ENCODE measurements around the gene CEL.
"Not testable (repeated sequence)": the region's sequence is repeated elsewhere in the genome, so short reads cannot be mapped to it uniquely, and the experiment has no call there.

The CEL gene

DNA sequence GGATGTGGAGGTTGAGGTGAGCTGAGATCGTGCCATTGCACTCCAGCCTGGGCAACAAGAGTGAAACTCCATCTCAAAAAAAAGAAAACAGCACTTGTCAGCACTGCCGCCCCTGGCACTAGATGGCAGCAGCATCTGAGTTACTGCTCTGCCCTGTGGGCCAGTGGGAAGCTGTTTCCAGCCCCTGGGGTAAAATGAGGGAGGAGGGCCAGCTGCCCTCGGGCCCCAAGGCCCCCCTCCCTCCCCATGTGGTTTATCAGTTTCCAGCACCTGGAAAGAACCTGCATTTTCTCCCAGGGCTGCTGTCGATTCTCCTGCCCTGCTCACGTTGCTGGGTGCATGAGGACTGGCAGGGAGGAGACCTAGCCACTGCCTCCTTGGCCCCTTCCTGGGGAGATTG, 13.2 kb upstream of the CEL start:
- no peak for DNase-seq

DNA sequence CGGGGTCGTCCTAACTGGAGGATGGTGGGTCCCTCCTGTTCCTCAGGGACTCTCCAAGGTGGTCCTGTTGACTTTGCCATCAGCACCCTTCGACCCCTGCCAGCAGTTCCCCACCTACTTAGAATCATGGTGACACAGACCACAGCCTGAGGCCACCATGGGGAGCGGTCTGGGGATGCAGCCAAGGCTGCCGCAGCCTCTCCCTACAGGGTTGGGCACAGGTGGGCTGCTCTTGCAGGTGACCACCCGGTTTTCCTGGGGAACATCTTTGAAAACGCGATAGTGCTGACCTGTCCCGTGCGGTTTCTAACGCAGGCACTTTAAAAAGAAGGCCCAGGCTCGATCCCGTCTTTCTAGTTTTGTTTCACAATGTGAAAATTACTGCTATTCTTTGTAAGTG, 12.7 kb upstream of the CEL start:
- DNase-seq = no peak

DNA sequence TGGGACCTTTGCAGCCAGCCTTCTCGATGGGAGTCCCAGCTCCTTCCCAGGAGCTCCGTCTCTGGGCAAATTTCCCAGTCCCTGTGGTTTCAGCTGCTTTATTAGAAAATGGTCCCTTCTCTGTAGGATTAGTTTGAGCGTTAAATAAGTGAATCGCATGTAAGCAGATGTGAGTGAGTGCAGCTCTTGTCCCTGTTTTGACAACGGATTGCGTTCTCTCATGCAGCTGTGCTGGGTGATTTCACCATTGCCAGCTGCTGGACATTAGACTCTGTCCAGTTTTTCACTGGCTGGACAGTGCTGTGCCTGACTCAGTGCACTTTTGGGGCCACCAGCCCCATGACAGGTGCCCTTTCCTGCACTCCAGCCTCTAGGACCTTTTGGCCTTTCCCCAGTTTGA, 11.6 kb upstream of the CEL start:
- DNase-seq = no peak

DNA sequence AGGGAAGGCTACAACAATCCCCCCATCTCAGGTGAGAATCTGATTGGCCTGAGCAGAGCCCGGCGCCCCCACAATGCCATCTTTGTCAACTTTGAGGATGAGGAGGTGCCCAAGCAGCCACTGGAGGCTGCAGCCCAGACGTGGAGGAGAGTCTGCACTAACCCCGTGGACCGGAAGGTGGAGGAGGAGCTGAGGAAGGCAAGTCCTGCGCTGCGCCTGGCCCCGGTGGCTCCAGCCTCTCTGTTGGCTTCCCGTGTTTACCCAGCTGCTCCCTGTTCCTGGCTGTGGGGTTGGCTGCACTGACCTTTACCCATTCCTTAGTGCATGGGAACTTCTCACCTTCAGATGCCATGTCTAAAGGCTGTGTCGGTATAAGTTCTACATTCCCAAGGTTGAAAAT, 11.0 kb upstream of the CEL start:
- DNase-seq = no peak

DNA sequence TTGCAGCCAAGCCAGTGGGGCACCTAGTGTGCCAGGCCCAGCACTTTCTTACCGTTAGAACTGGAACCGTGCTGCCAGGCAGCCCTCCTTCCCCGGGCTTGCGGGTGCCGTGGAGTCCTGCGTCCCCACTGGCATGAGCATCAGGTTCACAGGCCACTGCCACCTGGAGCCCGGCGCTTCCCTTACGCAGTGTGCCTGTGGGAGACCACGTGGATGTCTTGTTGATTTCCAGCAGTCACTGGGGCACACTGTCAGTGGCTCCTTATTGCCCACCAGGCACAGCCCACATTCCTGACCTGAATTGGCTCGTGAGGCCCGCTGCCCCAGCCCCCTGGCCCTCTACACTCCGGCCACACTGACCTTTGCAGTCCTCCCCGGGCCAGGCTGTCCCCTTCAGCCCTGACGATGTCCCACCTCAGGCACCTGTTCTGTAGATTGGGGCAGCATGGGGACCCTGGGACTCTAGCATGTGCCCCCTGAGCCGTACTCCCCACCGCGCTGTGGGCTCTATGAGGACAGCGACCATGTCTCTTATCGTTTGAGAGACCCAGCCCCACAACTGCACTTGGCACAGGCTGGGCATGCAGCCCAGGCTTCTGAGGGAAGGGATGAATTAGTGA, 10.4 kb upstream of the CEL start:
- DNase-seq = no peak

DNA sequence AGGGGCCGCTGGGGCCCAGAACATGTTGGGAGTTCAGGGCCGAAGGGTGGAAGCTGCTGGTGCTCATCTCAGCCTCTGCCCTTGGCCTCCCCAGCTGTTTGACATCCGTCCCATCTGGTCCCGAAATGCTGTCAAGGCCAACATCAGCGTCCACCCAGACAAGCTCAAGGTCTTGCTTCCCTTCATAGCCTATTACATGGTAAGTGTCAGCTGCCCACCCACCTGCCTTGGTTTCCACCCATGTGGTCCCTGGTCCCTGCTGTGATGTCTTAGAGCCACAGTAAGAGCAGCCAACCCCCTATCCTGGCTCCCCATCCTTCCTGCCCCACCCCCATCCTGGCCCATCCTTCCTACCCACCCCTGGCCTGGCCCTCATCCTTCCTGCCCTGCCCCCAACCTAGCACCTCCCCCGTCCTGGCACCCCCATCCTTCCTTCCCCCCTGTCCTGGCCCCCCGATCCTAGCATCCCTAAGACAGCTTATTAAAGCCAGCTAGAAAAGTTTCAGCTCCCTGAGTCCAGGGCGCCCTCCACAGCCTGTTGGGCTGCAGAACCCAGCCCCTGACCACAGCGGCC, 9.7 kb upstream of the CEL start:
- no peak for DNase-seq

DNA sequence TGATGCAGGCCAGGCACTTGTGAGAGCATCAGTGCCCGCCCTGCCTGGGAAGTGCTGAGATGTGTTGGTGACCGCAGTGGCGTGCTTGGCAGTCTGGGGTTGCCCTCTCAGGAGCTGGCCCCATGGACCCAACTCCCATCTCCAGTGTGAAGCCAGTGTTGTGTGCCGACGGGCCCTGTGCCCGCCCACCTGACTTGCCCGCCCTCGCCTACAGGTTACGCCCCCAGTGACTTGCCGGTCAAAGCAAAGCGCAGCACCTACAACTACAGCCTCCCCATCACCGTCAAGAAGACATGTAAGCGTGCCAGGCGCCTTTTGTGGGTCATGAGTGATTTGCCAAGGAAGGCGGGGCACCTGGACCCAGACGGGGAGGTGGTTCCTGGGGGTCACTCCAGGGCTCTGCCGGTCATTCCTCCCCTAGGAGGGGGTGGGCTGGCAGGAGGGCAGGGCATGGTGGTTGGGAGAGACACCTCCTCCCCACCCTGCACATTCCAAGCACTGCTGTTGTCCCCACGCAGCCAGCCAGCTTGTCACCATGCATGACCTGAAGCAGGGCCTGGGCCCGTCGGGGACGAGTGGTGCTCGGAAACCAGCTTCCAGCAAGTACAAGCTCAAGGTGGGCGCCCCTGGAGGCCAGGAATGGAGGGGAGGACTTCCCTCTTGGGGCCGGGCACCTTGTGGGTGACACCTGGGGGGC, 7.4 kb upstream of the CEL start:
- no peak for DNase-seq

DNA sequence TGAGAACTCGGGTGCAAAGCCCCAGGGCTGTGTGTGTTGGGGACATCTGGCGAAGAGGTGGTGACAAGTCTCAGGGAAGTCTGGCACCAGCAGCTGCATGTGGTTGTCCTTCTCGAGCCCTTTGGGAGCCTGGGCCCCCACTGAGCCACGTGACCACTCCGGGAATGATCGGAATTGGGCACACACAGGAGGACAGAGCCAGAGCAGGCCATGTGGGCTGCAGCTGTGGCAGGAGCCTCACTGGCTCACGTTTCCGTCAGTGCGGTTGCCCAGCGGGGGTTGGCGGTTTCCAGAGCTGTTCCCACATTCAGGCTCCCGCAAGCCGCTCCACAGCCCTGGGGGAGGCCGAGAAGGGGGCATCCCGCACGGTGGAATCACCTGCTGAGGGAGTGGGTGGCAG, 6.8 kb upstream of the CEL start:
- peak; percentile 65 for DNase-seq

DNA sequence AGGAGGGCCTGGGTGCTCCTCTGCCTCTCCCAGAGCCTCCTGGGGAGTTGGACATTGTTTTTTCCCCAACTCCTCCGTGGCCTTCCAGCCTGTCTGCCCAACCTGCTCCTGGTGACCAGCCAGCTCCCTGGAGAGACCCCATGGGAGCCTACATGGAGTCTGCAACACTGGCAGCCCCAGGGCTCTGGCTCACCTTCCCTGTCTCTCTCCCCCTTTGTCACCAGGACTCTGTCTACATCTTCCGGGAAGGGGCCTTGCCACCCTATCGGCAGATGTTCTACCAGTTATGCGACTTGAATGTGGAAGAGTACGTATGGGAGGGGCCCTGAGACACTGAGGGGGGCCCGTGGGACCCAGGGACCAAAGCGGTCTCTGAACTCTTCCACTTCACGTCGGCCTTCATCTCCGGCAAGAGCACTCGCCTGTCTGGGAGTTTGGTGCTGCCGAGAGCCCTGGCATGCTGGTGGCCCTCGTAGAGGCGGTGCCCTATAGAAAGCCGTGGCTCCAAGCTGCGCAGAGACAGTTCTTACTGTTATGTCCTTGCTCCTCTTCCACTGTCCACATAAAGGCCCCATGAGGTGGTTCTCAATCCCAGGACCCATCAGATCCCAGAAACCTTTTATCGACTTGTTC, 5.9 kb upstream of the CEL start:
- DNase-seq = no peak

DNA sequence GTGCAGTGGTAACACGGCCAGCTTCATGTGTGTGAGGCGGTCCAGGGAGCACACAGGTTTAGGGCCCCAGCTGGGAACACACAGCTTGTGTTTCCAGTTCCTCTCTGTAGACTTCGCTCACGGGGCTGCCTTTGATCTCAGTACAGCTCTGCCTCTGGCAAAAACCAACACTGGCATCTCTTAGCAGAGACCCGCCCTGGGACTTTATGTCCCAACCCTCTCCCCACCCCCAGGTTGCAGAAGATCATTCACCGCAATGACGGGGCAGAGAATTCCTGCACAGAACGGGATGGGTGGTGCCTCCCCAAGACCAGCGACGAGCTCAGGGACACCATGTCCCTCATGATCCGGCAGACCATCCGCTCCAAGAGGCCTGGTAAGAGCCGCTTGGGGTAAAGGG, 5.2 kb upstream of the CEL start:
- no peak for DNase-seq

DNA sequence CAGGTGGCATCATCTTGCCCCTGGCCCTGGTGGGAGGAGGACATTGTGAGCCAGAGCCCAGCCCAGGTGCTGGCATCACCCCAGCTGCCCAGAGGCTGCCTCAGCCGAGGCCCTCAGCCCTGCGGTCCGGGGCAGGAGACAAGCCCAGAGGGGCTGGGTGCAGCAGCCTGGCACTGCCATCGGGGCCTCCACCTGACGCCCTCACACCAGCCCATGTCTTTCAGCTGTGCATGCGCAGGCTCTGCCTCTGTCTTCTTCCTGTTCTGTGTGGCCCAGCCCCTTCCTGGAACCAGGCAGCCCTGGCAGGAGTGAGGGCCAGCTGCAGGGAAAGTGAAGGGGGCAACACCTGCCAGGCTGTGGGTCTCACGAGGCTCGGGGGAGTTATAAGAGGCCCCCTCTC, 4.8 kb upstream of the CEL start:
- no peak for DNase-seq

DNA sequence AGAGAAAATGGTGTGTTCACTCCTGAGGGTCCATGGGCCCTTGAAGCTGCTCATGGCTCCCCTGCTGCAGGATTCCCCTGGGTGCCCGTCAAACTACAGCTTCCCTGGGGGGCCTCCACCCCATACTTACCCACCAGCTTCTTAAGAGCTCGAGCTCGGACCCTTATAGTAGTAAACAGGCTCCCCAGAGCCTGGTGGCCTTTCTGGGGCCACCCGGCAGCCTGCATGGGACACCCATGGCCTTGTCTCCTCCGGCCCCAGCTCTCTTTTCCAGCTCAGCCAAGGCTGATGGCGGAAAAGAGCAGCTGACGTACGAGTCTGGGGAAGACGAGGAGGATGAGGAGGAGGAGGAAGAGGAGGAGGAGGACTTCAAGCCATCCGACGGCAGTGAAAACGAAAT, 4.2 kb upstream of the CEL start:
- no peak for DNase-seq

DNA sequence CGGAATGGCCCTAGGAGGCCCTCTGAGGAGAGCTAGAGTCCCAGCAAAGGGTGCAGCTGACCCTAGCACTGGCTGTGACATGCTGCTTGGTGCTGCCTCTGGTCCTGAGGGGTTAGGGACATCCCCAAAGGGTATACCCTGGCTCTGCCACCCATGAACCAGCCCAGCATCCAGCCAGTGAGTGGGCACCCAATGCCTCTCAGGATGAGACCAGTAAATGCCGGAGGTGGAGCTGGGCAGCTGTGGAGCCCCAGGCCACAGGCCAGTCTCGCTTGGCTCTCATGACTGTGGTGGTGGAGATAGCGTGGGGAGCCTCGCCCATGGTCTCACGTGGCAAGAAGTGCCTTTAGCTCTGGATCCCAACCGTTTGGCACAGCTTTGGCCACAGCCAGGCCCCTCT, 3.7 kb upstream of the CEL start:
- DNase-seq = no peak

DNA sequence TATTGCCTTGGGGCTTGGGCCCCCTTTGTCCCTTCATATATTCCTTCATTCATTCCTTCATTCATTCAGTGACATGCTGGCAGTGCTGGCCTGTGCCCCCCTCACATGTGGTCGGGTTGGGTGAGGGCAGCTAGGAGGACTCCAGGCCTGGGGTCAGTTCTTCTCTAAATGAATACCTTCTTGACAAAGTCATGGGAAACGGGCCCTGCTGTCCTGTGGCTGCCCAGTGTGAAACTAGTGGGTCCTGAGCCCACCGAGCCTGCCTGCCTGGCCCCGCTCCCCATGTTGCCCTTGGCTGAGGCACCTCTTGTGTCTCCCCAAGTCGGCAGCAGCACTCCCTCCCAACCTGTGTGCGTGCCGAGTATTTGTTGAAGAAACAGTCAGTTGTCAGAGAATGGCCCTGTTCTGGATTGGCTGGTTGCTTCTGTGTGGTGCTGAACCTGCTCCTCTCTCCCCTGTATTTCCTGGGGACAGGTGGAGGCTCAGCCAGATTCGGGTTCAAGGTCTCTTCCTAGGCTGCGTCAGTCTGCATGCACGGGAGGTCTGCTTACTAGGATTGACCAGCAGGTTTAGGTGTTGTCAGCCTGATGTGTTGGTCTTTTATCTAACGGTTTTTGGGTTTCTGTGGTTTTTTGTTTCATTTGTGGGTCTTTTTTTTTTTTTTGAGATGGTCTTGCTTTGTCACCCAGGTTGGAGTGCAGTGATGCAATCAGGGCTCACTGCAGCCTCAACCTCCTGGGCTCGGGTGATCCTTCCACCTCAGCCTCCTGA, 3.0 kb upstream of the CEL start:
- DNase-seq = no peak

DNA sequence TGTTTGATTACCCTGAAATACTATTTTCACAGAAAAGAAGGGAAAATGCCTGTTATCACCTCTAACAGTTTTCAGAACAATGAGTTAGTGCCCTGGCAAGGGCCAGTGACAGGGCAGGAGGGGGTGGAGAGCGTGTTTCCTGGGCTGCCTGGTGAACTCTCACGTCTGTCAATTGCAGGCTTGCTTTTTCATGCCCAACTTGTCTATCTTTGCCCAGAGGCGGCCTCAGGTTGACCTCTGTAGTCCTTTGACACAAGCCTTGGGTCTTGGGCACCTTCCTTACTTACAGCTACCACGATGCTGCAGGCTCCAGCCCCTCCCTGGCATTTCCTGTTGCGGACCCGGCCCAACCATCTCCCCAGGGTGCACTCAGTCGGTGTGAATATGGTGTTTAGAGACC, 2.2 kb upstream of the CEL start:
- DNase-seq = no peak

DNA sequence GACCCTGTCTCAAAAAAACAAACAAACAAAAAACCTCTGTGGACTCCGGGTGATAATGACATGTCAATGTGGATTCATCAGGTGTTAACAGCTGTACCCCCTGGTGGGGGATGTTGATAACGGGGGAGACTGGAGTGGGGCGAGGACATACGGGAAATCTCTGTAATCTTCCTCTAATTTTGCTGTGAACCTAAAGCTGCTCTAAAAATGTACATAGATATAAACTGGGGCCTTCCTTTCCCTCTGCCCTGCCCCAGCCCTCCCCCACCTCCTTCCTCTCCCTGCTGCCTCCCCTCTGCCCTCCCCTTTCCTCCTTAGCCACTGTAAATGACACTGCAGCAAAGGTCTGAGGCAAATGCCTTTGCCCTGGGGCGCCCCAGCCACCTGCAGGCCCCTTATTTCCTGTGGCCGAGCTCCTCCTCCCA, 1.4 kb upstream of the CEL start:
- no peak for DNase-seq

DNA sequence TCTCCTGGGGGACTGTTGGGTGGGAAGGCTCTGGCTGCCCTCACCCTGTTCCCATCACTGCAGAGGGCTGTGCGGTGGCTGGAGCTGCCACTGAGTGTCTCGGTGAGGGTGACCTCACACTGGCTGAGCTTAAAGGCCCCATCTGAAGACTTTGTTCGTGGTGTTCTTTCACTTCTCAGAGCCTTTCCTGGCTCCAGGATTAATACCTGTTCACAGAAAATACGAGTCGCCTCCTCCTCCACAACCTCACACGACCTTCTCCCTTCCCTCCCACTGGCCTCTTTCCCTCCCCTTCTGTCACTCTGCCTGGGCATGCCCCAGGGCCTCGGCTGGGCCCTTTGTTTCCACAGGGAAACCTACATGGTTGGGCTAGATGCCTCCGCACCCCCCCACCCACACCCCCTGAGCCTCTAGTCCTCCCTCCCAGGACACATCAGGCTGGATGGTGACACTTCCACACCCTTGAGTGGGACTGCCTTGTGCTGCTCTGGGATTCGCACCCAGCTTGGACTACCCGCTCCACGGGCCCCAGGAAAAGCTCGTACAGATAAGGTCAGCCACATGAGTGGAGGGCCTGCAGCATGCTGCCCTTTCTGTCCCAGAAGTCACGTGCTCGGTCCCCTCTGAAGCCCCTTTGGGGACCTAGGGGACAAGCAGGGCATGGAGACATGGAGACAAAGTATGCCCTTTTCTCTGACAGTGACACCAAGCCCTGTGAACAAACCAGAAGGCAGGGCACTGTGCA, 590 bp upstream of the CEL start:
- not testable (repeated sequence) for DNase-seq

DNA sequence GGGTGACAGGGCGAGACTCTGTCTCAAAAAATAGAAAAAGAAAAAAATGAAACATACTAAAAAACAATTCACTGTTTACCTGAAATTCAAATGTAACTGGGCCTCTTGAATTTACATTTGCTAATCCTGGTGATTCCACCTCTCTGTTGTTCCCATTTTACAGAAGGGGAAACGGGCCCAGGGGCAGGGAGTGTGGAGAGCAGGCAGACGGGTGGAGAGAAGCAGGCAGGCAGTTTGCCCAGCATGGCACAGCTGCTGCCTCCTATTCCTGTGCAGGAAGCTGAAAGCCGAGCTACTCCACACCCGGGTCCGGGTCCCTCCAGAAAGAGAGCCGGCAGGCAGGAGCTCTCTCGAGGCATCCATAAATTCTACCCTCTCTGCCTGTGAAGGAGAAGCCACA, 788 bp downstream of the CEL start:
- DNase-seq = not testable (repeated sequence)

DNA sequence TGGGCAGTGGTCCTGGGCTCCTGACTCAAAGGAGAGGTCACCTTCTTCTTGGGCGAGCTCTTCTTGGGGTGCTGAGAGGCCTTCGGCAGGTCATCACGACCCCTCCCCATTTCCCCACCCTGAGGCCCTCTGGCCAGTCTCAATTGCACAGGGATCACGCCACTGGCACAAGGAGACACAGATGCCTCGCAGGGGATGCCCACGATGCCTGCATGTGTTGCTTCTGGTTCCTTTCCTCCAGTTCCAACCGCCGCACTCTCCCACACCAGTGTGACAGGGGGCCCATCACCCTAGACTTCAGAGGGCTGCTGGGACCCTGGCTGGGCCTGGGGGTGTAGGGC, 1.3 kb downstream of the CEL start:
- DNase-seq = no peak

DNA sequence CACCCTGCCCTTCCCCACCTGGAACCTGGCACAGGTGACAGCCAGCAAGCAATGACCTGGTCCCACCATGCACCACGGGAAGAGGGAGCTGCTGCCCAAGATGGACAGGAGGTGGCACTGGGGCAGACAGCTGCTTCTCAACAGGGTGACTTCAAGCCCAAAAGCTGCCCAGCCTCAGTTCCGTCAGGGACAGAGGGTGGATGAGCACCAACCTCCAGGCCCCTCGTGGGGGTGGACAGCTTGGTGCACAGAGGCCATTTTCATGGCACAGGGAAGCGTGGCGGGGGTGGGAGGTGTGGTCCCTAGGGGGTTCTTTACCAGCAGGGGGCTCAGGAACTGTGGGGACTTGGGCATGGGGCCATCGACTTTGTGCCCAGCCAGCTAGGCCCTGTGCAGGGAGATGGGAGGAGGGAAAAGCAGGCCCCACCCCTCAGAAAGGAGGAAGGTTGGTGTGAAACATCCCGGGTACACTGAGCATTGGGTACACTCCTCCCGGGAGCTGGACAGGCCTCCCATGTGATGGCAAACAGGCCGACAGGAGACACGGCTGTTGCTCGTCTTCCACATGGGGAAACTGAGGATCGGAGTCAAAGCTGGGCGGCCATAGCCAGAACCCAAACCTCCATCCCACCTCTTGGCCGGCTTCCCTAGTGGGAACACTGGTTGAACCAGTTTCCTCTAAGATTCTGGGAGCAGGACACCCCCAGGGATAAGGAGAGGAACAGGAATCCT, 1.9 kb downstream of the CEL start:
- no peak for DNase-seq

DNA sequence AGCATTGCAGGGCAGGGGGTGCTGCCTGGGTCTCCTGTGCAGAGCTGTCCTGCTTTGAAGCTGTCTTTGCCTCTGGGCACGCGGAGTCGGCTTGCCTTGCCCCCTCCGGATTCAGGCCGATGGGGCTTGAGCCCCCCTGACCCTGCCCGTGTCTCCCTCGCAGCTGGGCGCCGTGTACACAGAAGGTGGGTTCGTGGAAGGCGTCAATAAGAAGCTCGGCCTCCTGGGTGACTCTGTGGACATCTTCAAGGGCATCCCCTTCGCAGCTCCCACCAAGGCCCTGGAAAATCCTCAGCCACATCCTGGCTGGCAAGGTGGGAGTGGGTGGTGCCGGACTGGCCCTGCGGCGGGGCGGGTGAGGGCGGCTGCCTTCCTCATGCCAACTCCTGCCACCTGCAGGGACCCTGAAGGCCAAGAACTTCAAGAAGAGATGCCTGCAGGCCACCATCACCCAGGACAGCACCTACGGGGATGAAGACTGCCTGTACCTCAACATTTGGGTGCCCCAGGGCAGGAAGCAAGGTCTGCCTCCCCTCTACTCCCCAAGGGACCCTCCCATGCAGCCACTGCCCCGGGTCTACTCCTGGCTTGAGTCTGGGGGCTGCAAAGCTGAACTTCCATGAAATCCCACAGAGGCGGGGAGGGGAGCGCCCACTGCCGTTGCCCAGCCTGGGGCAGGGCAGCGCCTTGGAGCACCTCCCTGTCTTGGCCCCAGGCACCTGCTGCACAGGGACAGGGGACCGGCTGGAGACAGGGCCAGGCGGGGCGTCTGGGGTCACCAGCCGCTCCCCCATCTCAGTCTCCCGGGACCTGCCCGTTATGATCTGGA, 2.7 kb downstream of the CEL start:
- DNase-seq = no peak

All from eye (tissue), 1 donor.